T-cell (primary cell): Measurements from ENCODE around the gene CTNND2. TPM values are rescaled to one million over a fixed set of nuclear protein-coding genes. Genes with fewer than 3 reads are reported as not detected.

ENCODE experiments used
- ATAC-seq, 4 experiments: fragments of 200-7000 bp in 3 of 4; fragments of 150-1000 bp in 1 of 4; cut with Tn5 transposase; replicated peaks in 1 of 4; 1 replicate in 3 of 4; 2 replicates in 1 of 4; pipeline ENCODE4 v1.10.0; 2021; ENCODE audit warnings: moderate library complexity in 3 of 4, mild to moderate bottlenecking in 2 of 4, moderate number of reproducible peaks in 1 of 4
- CTCF ChIA-PET, 2 donors: fragments of 300-600 bp; sonication (Branson Sonifier 250); formaldehyde crosslinking; loops; one replicate each; lab custom pipeline; 2022; ENCODE audit warnings: antibody characterized with exemption in 2 of 2; lab: Charles Lee
- POLR2A ChIA-PET, 2 donors: fragments of 300-600 bp; sonication (Branson Sonifier 250); formaldehyde crosslinking; loops; one replicate each; lab custom pipeline; 2022; ENCODE audit warnings: antibody characterized with exemption in 2 of 2; lab: Charles Lee
- DNase-seq, 35 experiments: peaks; one replicate each; pipeline versions ENCODE4 v3.0.0 to v3.0.0-alpha.2; 2013 to 2023
- H3K27ac ChIP-seq: one replicate; pipeline ENCODE4 v1.5.1; 2013; ENCODE audit warnings: low read length
- H3K27me3 ChIP-seq, 2 experiments: replicated peaks in 1 of 2; 1 replicate in 1 of 2; 2 replicates in 1 of 2; pipeline versions ENCODE4 v1.6.1 to v1.7.0; 2013; ENCODE audit warnings: low read length in 1 of 2, mixed read lengths in 1 of 2; ENCODE audit not compliant: control insufficient read depth in 2 of 2, insufficient read depth in 2 of 2; ENCODE audit errors: extremely low read depth in 1 of 2
- H3K36me3 ChIP-seq, 2 donors: 1 replicate in 1 of 2; 2 replicates in 1 of 2; pipeline versions ENCODE4 v1.6.1 to v1.7.0; 2013; ENCODE audit warnings: low read length in 1 of 2; ENCODE audit not compliant: control insufficient read depth in 2 of 2, insufficient read depth in 1 of 2; ENCODE audit errors: extremely low read depth in 1 of 2
- H3K4me1 ChIP-seq, 2 experiments: 1 replicate in 1 of 2; 2 replicates in 1 of 2; pipeline versions ENCODE4 v1.6.1 to v1.7.0; 2013; ENCODE audit warnings: low read length in 2 of 2, mixed read lengths in 1 of 2; ENCODE audit not compliant: insufficient read depth in 2 of 2, control insufficient read depth in 1 of 2; ENCODE audit errors: extremely low read depth in 1 of 2
- H3K4me3 ChIP-seq, 2 donors: 1 replicate in 1 of 2; 2 replicates in 1 of 2; pipeline versions ENCODE4 v1.5.1 to v1.7.0; 2013; ENCODE audit warnings: mild to moderate bottlenecking in 2 of 2, low read length in 1 of 2, moderate library complexity in 1 of 2; ENCODE audit not compliant: control insufficient read depth in 1 of 2; ENCODE audit errors: extremely low read depth in 1 of 2
- H3K9me3 ChIP-seq: 2 replicates; pipeline ENCODE4 v1.7.0; 2013
- H3K27ac Mint-ChIP-seq, 2 donors: one replicate each; pipeline ENCODE4 v1.8.0; 2020 to 2021; ENCODE audit warnings: mild to moderate bottlenecking in 2 of 2, mixed read lengths in 2 of 2
- H3K27me3 Mint-ChIP-seq, 2 donors: one replicate each; pipeline ENCODE4 v1.8.0; 2021 to 2022; ENCODE audit warnings: mixed read lengths in 2 of 2
- H3K36me3 Mint-ChIP-seq: one replicate; pipeline ENCODE4 v1.8.0; 2021; ENCODE audit warnings: mixed read lengths
- H3K4me1 Mint-ChIP-seq, 3 donors: one replicate each; pipeline ENCODE4 v1.8.0; 2020 to 2022; ENCODE audit warnings: mixed read lengths in 3 of 3, mild to moderate bottlenecking in 1 of 3
- H3K4me3 Mint-ChIP-seq, 3 donors: one replicate each; pipeline ENCODE4 v1.8.0; 2020 to 2022; ENCODE audit warnings: mild to moderate bottlenecking in 3 of 3, mixed read lengths in 3 of 3, moderate library complexity in 3 of 3
- H3K9me3 Mint-ChIP-seq, 3 donors: one replicate each; pipeline ENCODE4 v1.8.0; 2020 to 2022; ENCODE audit warnings: mixed read lengths in 3 of 3
- WGBS: methylation state at CpG from one replicate; pipeline ENCODE4 v1.1.5; 2013; ENCODE audit warnings: missing lambda C conversion rate; ENCODE audit not compliant: insufficient coverage; 5-methylcytosine and 5-hydroxymethylcytosine counted together
- total RNA-seq, 35 experiments: library from RNA in 6 of 35; stranded (reverse) in 6 of 35; fragments of 120-200 nt in 1 of 35; gene quantifications; one replicate each; pipeline versions ENCODE4 v1.2.1 to v1.2.4 and lab custom pipeline; 2013 to 2026

Gene CTNND2
- total RNA-seq, 5 donors from 2014 or later (not counting 1 experiment from before 2014, with no cell fraction given), result 0.22 TPM; not detected in 4

GRCh38 chr5:11289733-11290132 lies 614.5 kb downstream of the CTNND2 start:
- Histone ChIP-seq H3K27ac (no peak overlapping the region), H3K9me3 (no peaks in the 10 kb centered on the region), H3K36me3 (no peaks in the 10 kb centered on the region), H3K27me3 (peaks cover 0 to 3% of the 10 kb centered on the region in 2 experiments), H3K4me1 (no peaks in the 10 kb centered on the region), H3K4me3 (no peak overlapping the region)
- ATAC-seq, result no peak
- Mint-ChIP-seq H3K4me1 (no peaks in the 10 kb centered on the region), H3K9me3 (no peaks in the 10 kb centered on the region), H3K27ac (no peak overlapping the region), H3K27me3 (peaks cover 3% of the 10 kb centered on the region in 2 donors), H3K4me3 (no peak overlapping the region), H3K36me3 (no peaks in the 10 kb centered on the region)
- CTCF ChIA-PET, result no interaction called here
- POLR2A ChIA-PET, result no interaction called here
- 68% methylated on average over 5 of the region's 5 CpGs for WGBS
- DNase-seq, result no peak

- no peak overlapping the region for H3K4me3 ChIP-seq
- H3K36me3 ChIP-seq, result no peaks in the 10 kb centered on the region
- no peaks in the 10 kb centered on the region for H3K9me3 ChIP-seq
- Mint-ChIP-seq H3K36me3 (no peaks in the 10 kb centered on the region), H3K9me3 (no peaks in the 10 kb centered on the region), H3K27me3 (peaks cover 3% of the 10 kb centered on the region in 2 donors), H3K27ac (no peak overlapping the region), H3K4me3 (no peak overlapping the region), H3K4me1 (no peaks in the 10 kb centered on the region)
- ATAC-seq (no peak), DNase-seq (no peak)
- peaks cover 0 to 3% of the 10 kb centered on the region in 2 experiments for H3K27me3 ChIP-seq
- H3K4me1 ChIP-seq, result no peaks in the 10 kb centered on the region
- WGBS, result 84% methylated on average over 4 of the region's 4 CpGs
- POLR2A ChIA-PET, result no interaction called here
- CTCF ChIA-PET, result no interaction called here
- H3K27ac ChIP-seq, result no peak overlapping the region
These were observed 615.0 kb downstream of the CTNND2 start for GRCh38 chr5:11289208-11289607.

GRCh38 chr5:11281842-11282241 lies 622.4 kb downstream of the CTNND2 start:
- no peaks in the 10 kb centered on the region for H3K4me1 Mint-ChIP-seq

GRCh38 chr5:11277323-11277722 lies 626.9 kb downstream of the CTNND2 start:
- Mint-ChIP-seq H3K27ac (no peak overlapping the region), H3K36me3 (no peaks in the 10 kb centered on the region), H3K9me3 (peaks cover 0 to 10% (median 3%) of the 10 kb centered on the region in 3 donors), H3K27me3 (peaks cover 5 to 20% of the 10 kb centered on the region in 2 donors), H3K4me3 (no peak overlapping the region), H3K4me1 (no peaks in the 10 kb centered on the region)
- 38% methylated on average over 1 of the region's 4 CpGs for WGBS
- DNase-seq, result no peak
- Histone ChIP-seq H3K27ac (no peak overlapping the region), H3K36me3 (no peaks in the 10 kb centered on the region), H3K4me1 (no peaks in the 10 kb centered on the region), H3K9me3 (no peaks in the 10 kb centered on the region), H3K27me3 (no peaks in the 10 kb centered on the region), H3K4me3 (no peak overlapping the region)
- no peak for ATAC-seq
- ChIA-PET POLR2A (no interaction called here), CTCF (no interaction called here)

More at GRCh38 chr5:11281842-11282241, 622.4 kb downstream of the CTNND2 start:
- Histone ChIP-seq H3K4me3 (no peak overlapping the region), H3K36me3 (no peaks in the 10 kb centered on the region), H3K27ac (no peak overlapping the region), H3K4me1 (no peaks in the 10 kb centered on the region), H3K27me3 (no peaks in the 10 kb centered on the region), H3K9me3 (no peaks in the 10 kb centered on the region)
- POLR2A ChIA-PET, result no interaction called here
- CTCF ChIA-PET, result no interaction called here
- Mint-ChIP-seq H3K27me3 (peaks cover 0 to 7% of the 10 kb centered on the region in 2 donors), H3K36me3 (no peaks in the 10 kb centered on the region), H3K4me3 (no peak overlapping the region), H3K27ac (no peak overlapping the region), H3K9me3 (peaks cover 0 to 10% (median 7%) of the 10 kb centered on the region in 3 donors)
- ATAC-seq (no peak), DNase-seq (no peak)
- WGBS, result 100% methylated on average over 3 of the region's 5 CpGs

- no peaks in the 10 kb centered on the region for H3K36me3 ChIP-seq
- H3K27me3 ChIP-seq, result no peaks in the 10 kb centered on the region
- CTCF ChIA-PET, result interaction anchor here in 1 of 2 donors (0.5 kb wide), 1 partner anchor 9 kb away, joined by 4 read pairs; no protein-coding TSS in a partner anchor
- H3K4me3 ChIP-seq, result no peak overlapping the region
- no peaks in the 10 kb centered on the region for H3K4me1 ChIP-seq
- ATAC-seq, result no peak
- Mint-ChIP-seq H3K27ac (no peak overlapping the region), H3K27me3 (peaks cover 8 to 13% of the 10 kb centered on the region in 2 donors), H3K9me3 (peaks cover 0 to 4% (median 0%) of the 10 kb centered on the region in 3 donors), H3K4me1 (no peaks in the 10 kb centered on the region), H3K4me3 (no peak overlapping the region), H3K36me3 (no peaks in the 10 kb centered on the region)
- H3K27ac ChIP-seq, result no peak overlapping the region
- DNase-seq, result no peak
- H3K9me3 ChIP-seq, result no peaks in the 10 kb centered on the region
- WGBS, result 59% methylated on average over 2 of the region's 11 CpGs
- POLR2A ChIA-PET, result no interaction called here
These were observed 630.9 kb downstream of the CTNND2 start for GRCh38 chr5:11273180-11273903.

GRCh38 chr5:11269515-11269914 lies 634.7 kb downstream of the CTNND2 start:
- ATAC-seq (no peak), DNase-seq (no peak)
- Mint-ChIP-seq H3K9me3 (no peaks in the 10 kb centered on the region), H3K4me3 (no peak overlapping the region), H3K27me3 (peaks cover 10 to 13% of the 10 kb centered on the region in 2 donors), H3K4me1 (no peaks in the 10 kb centered on the region), H3K27ac (no peak overlapping the region), H3K36me3 (no peaks in the 10 kb centered on the region)
- CTCF ChIA-PET, result no interaction called here
- H3K9me3 ChIP-seq, result no peaks in the 10 kb centered on the region
- no peaks in the 10 kb centered on the region for H3K27me3 ChIP-seq
- no peaks in the 10 kb centered on the region for H3K4me1 ChIP-seq
- WGBS, result no CpG with 5 or more reads among the region's 3 CpGs
- H3K27ac ChIP-seq, result no peak overlapping the region
- H3K4me3 ChIP-seq, result no peak overlapping the region
- H3K36me3 ChIP-seq, result no peaks in the 10 kb centered on the region
- POLR2A ChIA-PET, result no interaction called here
